Measurements from ENCODE around the gene AGBL4. TPM values are rescaled to one million over a fixed set of nuclear protein-coding genes. Genes with fewer than 3 reads are reported as not detected.

The AGBL4 gene
- total and polyA plus RNA-seq, 9 of the 15 experiments (the other 6 are each of a cell fraction or from before 2014, with no cell fraction given): 0.11 TPM; not detected in 7

DNA sequence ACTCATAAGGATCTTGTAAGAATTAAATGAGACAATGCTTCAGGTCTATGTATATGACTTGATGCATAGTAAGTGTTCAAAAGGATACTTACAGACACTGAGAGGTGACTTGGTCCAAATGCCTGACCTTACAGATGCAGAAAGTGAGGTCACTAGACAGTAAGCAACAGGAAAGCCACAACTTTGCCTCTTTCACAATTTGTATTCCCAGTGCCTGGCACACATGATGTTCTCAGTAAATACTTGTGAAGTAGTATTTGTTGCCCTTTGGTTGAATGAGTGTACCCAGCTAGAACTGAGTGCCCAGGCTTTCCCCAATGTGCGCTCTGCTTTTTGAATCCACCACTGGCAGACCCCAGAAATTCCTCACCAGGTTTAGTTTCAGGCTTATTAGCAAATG, 1352.2 kb downstream of the AGBL4 start:
- DNase-seq (ENCODE audit: extremely low read depth in 1 of 4, low spot score in 3 of 4): no peak
- BruUV-seq (replicated peaks): no TSS peak
- Histone ChIP-seq H3K27ac (ENCODE audit: extremely low read depth, low read depth, low read length) (no peak overlapping the region), H3K79me2 (ENCODE audit: control insufficient read depth, insufficient read depth, low read length) (no peaks in the 10 kb centered on the region), H3K27me3 (ENCODE audit: control insufficient read depth in 2 of 2, insufficient read depth in 2 of 2, low read length in 2 of 2) (no peaks in the 10 kb centered on the region), H3K4me2 (ENCODE audit: insufficient read depth, low read length) (no peak overlapping the region), H3K36me3 (ENCODE audit: control insufficient read depth, insufficient read depth, low read length) (no peaks in the 10 kb centered on the region), H3K9me3 (replicated peaks; ENCODE audit: control insufficient read depth, insufficient read depth, low read depth, low read length) (no peaks in the 10 kb centered on the region), H3K9ac (ENCODE audit: insufficient read depth in 1 of 2, low read depth in 2 of 2, low read length in 2 of 2) (no peak overlapping the region), H2AFZ (ENCODE audit: low read depth, low read length) (no peak overlapping the region), H4K20me1 (replicated peaks; ENCODE audit: control insufficient read depth, insufficient read depth, low read length) (no peaks in the 10 kb centered on the region), H3K4me3 (no peak overlapping the region), H3K4me1 (replicated peaks in 1 of 2; ENCODE audit: control insufficient read depth in 2 of 2, insufficient read depth in 2 of 2, low read length in 2 of 2) (no peaks in the 10 kb centered on the region), H3K9me1 (ENCODE audit: control insufficient read depth, insufficient read depth, low read length) (no peaks in the 10 kb centered on the region)
- intact Hi-C loops (cut with micrococcal nuclease): no loop called here
- ATAC-seq: no peak
- in situ Hi-C loops (cut with MboI): loop anchor here (10.0 kb wide), 1 partner anchor 1673 kb away; no protein-coding TSS in a partner anchor
- FAIRE-seq: no peak
- ChIA-PET CTCF (ENCODE audit: low intra/inter-chr PET ratio) (no interaction called here), POLR2A (interaction anchor here (0.6 kb wide), 1 partner anchor 197 kb away, joined by 3 read pairs; no protein-coding TSS in a partner anchor)
- 0% methylated on average over 1 of the region's 1 CpG for WGBS (ENCODE audit: insufficient coverage, low coverage, missing lambda C conversion rate)
- TF ChIP-seq, protein P1, sequence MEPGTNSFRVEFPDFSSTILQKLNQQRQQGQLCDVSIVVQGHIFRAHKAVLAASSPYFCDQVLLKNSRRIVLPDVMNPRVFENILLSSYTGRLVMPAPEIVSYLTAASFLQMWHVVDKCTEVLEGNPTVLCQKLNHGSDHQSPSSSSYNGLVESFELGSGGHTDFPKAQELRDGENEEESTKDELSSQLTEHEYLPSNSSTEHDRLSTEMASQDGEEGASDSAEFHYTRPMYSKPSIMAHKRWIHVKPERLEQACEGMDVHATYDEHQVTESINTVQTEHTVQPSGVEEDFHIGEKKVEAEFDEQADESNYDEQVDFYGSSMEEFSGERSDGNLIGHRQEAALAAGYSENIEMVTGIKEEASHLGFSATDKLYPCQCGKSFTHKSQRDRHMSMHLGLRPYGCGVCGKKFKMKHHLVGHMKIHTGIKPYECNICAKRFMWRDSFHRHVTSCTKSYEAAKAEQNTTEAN (CRISPR knock-in tag; IDR thresholded peaks at IDR 0.05): no peak
- TF ChIP-seq, protein P2, sequence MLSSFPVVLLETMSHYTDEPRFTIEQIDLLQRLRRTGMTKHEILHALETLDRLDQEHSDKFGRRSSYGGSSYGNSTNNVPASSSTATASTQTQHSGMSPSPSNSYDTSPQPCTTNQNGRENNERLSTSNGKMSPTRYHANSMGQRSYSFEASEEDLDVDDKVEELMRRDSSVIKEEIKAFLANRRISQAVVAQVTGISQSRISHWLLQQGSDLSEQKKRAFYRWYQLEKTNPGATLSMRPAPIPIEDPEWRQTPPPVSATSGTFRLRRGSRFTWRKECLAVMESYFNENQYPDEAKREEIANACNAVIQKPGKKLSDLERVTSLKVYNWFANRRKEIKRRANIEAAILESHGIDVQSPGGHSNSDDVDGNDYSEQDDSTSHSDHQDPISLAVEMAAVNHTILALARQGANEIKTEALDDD (IDR thresholded peaks at IDR 0.05): no peak
- no peak for TF ChIP-seq ZNF778 (CRISPR knock-in tag; IDR thresholded peaks at IDR 0.05)
- no peak for TF ChIP-seq SLC30A9 (CRISPR knock-in tag; IDR thresholded peaks at IDR 0.05)
- TF ChIP-seq TARDBP (IDR thresholded peaks at IDR 0.05): no peak
- no peak for TF ChIP-seq RBBP5 (IDR thresholded peaks at IDR 0.05; ENCODE audit: borderline replicate concordance, insufficient read depth, low read length, poor library complexity, severe bottlenecking)
- TF ChIP-seq, protein P3, sequence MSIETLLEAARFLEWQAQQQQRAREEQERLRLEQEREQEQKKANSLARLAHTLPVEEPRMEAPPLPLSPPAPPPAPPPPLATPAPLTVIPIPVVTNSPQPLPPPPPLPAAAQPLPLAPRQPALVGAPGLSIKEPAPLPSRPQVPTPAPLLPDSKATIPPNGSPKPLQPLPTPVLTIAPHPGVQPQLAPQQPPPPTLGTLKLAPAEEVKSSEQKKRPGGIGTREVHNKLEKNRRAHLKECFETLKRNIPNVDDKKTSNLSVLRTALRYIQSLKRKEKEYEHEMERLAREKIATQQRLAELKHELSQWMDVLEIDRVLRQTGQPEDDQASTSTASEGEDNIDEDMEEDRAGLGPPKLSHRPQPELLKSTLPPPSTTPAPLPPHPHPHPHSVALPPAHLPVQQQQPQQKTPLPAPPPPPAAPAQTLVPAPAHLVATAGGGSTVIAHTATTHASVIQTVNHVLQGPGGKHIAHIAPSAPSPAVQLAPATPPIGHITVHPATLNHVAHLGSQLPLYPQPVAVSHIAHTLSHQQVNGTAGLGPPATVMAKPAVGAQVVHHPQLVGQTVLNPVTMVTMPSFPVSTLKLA (conservative IDR thresholded peaks at IDR 0.05): no peak
- TF ChIP-seq, protein P4, sequence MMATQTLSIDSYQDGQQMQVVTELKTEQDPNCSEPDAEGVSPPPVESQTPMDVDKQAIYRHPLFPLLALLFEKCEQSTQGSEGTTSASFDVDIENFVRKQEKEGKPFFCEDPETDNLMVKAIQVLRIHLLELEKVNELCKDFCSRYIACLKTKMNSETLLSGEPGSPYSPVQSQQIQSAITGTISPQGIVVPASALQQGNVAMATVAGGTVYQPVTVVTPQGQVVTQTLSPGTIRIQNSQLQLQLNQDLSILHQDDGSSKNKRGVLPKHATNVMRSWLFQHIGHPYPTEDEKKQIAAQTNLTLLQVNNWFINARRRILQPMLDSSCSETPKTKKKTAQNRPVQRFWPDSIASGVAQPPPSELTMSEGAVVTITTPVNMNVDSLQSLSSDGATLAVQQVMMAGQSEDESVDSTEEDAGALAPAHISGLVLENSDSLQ (IDR thresholded peaks at IDR 0.05): no peak
